HG03432 (cell line): ENCODE data around the gene MED16.

Source experiments
- ATAC-seq: cut with Tn5 transposase; IDR thresholded peaks from one replicate; pipeline ENCODE4 v1.9.1; 2021; ENCODE audit warnings: mild to moderate bottlenecking, moderate library complexity; ENCODE audit not compliant: unreplicated experiment

MED16 gene

GRCh38 chr19:912181-913079, 19.4 kb upstream of the MED16 start:
- ATAC-seq, result no peak

GRCh38 chr19:911197-912033, 18.4 kb upstream of the MED16 start:
- ATAC-seq, result no peak

- no peak for ATAC-seq
These were observed 14.3 kb upstream of the MED16 start for GRCh38 chr19:907183-907853.

GRCh38 chr19:906480-906879, 13.5 kb upstream of the MED16 start:
- ATAC-seq, result no peak

GRCh38 chr19:904545-904944, 11.6 kb upstream of the MED16 start:
- no peak for ATAC-seq

- no peak for ATAC-seq
These were observed 10.3 kb upstream of the MED16 start for GRCh38 chr19:903266-903797.

GRCh38 chr19:902446-903226, 9.6 kb upstream of the MED16 start:
- ATAC-seq, result no peak

GRCh38 chr19:902093-902370, 9.0 kb upstream of the MED16 start:
- no peak for ATAC-seq

- ATAC-seq, result no peak
These were observed 8.5 kb upstream of the MED16 start for GRCh38 chr19:901216-902092.

- no peak for ATAC-seq
These were observed 7.5 kb upstream of the MED16 start for GRCh38 chr19:900302-901111.

- no peak for ATAC-seq
These were observed 7.0 kb upstream of the MED16 start for GRCh38 chr19:900043-900301.

- ATAC-seq, result no peak
These were observed 6.5 kb upstream of the MED16 start for GRCh38 chr19:899336-900042.

- ATAC-seq, result no peak
These were observed 5.7 kb upstream of the MED16 start for GRCh38 chr19:898663-899062.

- no peak for ATAC-seq
These were observed 4.6 kb upstream of the MED16 start for GRCh38 chr19:897442-898039.

- no peak for ATAC-seq
These were observed 4.0 kb upstream of the MED16 start for GRCh38 chr19:896999-897398.

GRCh38 chr19:896434-896833, 3.4 kb upstream of the MED16 start:
- no peak for ATAC-seq

- no peak for ATAC-seq
These were observed 619 bp downstream of the MED16 start for GRCh38 chr19:892243-892893.
